GM12891 (cell line): ENCODE results near the gene KCNT1.

Source experiments
- PAX5 ChIP-seq: IDR thresholded peaks from 2 replicates; pipeline ENCODE4 v1.6.1; 2011; ENCODE audit warnings: low read length, moderate library complexity, mild to moderate bottlenecking; ENCODE audit not compliant: insufficient read depth, severe bottlenecking
- POLR2A ChIP-seq: IDR thresholded peaks from 2 replicates; pipeline ENCODE4 v1.6.1; 2011; ENCODE audit warnings: low read depth, low read length, control low read depth
- POLR2AphosphoS5 ChIP-seq: IDR thresholded peaks from 2 replicates; pipeline ENCODE4 v1.6.1; 2011; ENCODE audit warnings: low read depth, low read length, control low read depth
- SPI1 ChIP-seq: IDR thresholded peaks from 2 replicates; pipeline ENCODE4 v1.6.1; 2011; ENCODE audit warnings: low read depth, low read length, control low read depth
- TAF1 ChIP-seq: IDR thresholded peaks from 2 replicates; pipeline ENCODE4 v1.6.1; 2011; ENCODE audit warnings: low read depth, low read length, control low read depth

GRCh38 chr9:135816651-135816970, 114.6 kb downstream of the KCNT1 start:
- TF ChIP-seq POLR2AphosphoS5 (no peak), POLR2A (no peak), TAF1 (no peak), SPI1 (no peak), PAX5 (no peak)
